Heart right ventricle (tissue), 16 donors: ENCODE data around the gene TMEM164. TPM values are rescaled to one million over a fixed set of nuclear protein-coding genes. Genes with fewer than 3 reads are reported as not detected.

Experiments used
- ATAC-seq, 8 donors: fragments of 200-7000 bp; cut with Tn5 transposase; one replicate each; pipeline ENCODE4 v1.9.1; 2020; ENCODE audit warnings: mild to moderate bottlenecking in 8 of 8, moderate library complexity in 8 of 8, moderate number of reproducible peaks in 1 of 8
- DNase-seq, 2 donors: peaks; one replicate each; pipeline ENCODE4 v3.0.0-alpha.2; 2020
- H3K27ac ChIP-seq, 10 donors: fragments of 200-600 bp; sonication (generic) in 2 of 10; one replicate each; pipeline versions ENCODE4 v1.5.0 to v1.8.0; 2020 to 2022; ENCODE audit warnings: mild to moderate bottlenecking in 3 of 10
- H3K27me3 ChIP-seq, 7 donors: fragments of 200-600 bp; one replicate each; pipeline ENCODE4 v1.8.0; 2021 to 2022; ENCODE audit warnings: mild to moderate bottlenecking in 2 of 7
- H3K36me3 ChIP-seq, 9 donors: fragments of 200-600 bp; sonication (generic) in 1 of 9; one replicate each; pipeline versions ENCODE4 v1.5.0 to v1.8.0; 2020 to 2022; ENCODE audit warnings: mild to moderate bottlenecking in 2 of 9
- H3K4me1 ChIP-seq, 9 donors: fragments of 200-600 bp; sonication (generic) in 1 of 9; one replicate each; pipeline versions ENCODE4 v1.5.0 to v1.8.0; 2020 to 2022; ENCODE audit warnings: mild to moderate bottlenecking in 4 of 9
- H3K4me3 ChIP-seq, 10 donors: fragments of 200-600 bp; sonication (generic) in 2 of 10; one replicate each; pipeline versions ENCODE4 v1.5.0 to v1.8.0; 2020 to 2022; ENCODE audit warnings: mild to moderate bottlenecking in 7 of 10, moderate library complexity in 2 of 10
- H3K9me3 ChIP-seq, 11 donors: fragments of 200-600 bp in 10 of 11; sonication (generic) in 2 of 11; one replicate each; pipeline versions ENCODE4 v1.5.0 to v1.8.0; 2013 to 2022; ENCODE audit warnings: mild to moderate bottlenecking in 2 of 11, control low read depth in 1 of 11, moderate library complexity in 1 of 11
- CTCF ChIP-seq, 9 donors: fragments of 200-600 bp; sonication (generic) in 2 of 9; IDR thresholded peaks; one replicate each; pipeline versions ENCODE4 v1.5.0 to v1.8.0; 2021 to 2022; ENCODE audit warnings: antibody characterized with exemption in 9 of 9, mild to moderate bottlenecking in 5 of 9, moderate library complexity in 1 of 9
- WGBS, 2 donors: extraction: QIAGEN DNeasy Blood & Tissue Kit; methylation state at CpG; one replicate each; pipeline ENCODE4 v1.1.7; 2013; ENCODE audit warnings: inconsistent platforms in 1 of 2; 5-methylcytosine and 5-hydroxymethylcytosine counted together
- intact Hi-C, 10 donors: fragments of 100-400 bp; cut with DNase I; formaldehyde crosslinking; loops; one replicate each; pipeline versions ENCODE4 v1.11.1 to v1.14.2; 2022
- polyA plus RNA-seq, 2 donors: library from polyadenylated mRNA; stranded (reverse); fragments of 200-250 nt; gene quantifications; one replicate each; pipeline ENCODE4 v1.2.3, GENCODE V29; 2013
- total RNA-seq, 10 donors: library from RNA; stranded (reverse); fragmentation: NEBNext Ultra II Directional in 3 of 10; extraction: Animal tissue kit (Norgen Biotek cat#: 25700) in 3 of 10; gene quantifications; one replicate each; pipeline versions ENCODE4 v1.2.1 to v1.2.4, GENCODE V29; 2021 to 2023
- donor health status: Arrhythmogenic right ventricular cardiomyopathy.
- donor health status: ischemic (EF 13 %, LVEDD 7.1; RV severe dilation, severe dysfunction).
- donor health status: healthy with polysubstance abuse.
- donor health status: DM: no; HTN: yes; CAD: no.
- donor health status: DM: no; HTN: no; CAD: no.
- donor health status: ischemic (EF 25% LVEDD 6.9; RV normal size, moderate dysfunction).
- donor health status: ischemic (EF 25% LVEDD 5.7; RV mildly dilated, moderate dysfunction).
- donor health status: healthy.
- donor health status: DM: yes; HTN: yes; CAD: no.
- donor health status: Ischemic cardiomyopathy.
- donor health status: ischemic (EF 35%, LVEDD 5.7; RV mildly dilated, moderate dysfunction).
- donor health status: nonischemic (EF 11% LVEDD 7.7; RV severe dilation, severe dysfunction).
- donor health status: DM: yes; HTN: yes; CAD: no.
- donor health status: PGD.
- donor health status: ischemic (EF 29% LVEDD 5.4; RV normal size, mild dysfunction).
- donor health status: nonischemic (EF 23%, LVEDD 6.1; RV moderate dilation, normal function).

Gene TMEM164
- total and polyA plus RNA-seq, 12 donors: 9.7 to 60.6 (median 48.1) TPM

- H3K36me3 ChIP-seq: no peaks in the 10 kb centered on the region
- TF ChIP-seq CTCF (IDR thresholded peaks at IDR 0.05): no peak
- 92 to 93% methylated on average over 5 of the region's 5 CpGs for WGBS, 2 donors
- intact Hi-C loops: loop anchor here in 5 of 10 donors (5.0 to 10.0 kb wide), 4 partner anchors 73 to 145 kb away; no protein-coding TSS in a partner anchor
- H3K9me3 ChIP-seq: no peaks in the 10 kb centered on the region
- H3K4me3 ChIP-seq: no peak overlapping the region
- peaks cover 0 to 21% (median under 1%) of the 10 kb centered on the region in 9 donors for H3K4me1 ChIP-seq
- DNase-seq (no peak), ATAC-seq (no peak)
- no peak overlapping the region for H3K27ac ChIP-seq
- H3K27me3 ChIP-seq: peaks cover 0 to 31% (median 0%) of the 10 kb centered on the region in 7 donors
Measured at GRCh38 chrX:110000000-110000399, 2.9 kb upstream of the TMEM164 start.

GRCh38 chrX:110000847-110001713, 1.8 kb upstream of the TMEM164 start:
- H3K9me3 ChIP-seq: no peaks in the 10 kb centered on the region
- 65 to 73% methylated on average over 16 of the region's 16 CpGs for WGBS, 2 donors
- DNase-seq: no peak
- H3K4me1 ChIP-seq: peaks cover 0 to 28% (median 10%) of the 10 kb centered on the region in 9 donors
- no peak for TF ChIP-seq CTCF (IDR thresholded peaks at IDR 0.05)
- intact Hi-C loops: loop anchor here in 5 of 10 donors (5.0 to 10.0 kb wide), 4 partner anchors 74 to 144 kb away; no protein-coding TSS in a partner anchor
- peaks cover 0 to 34% (median 0%) of the 10 kb centered on the region in 7 donors for H3K27me3 ChIP-seq
- H3K27ac ChIP-seq: peak overlapping the region in 4 of 10 donors; percentile 88 to 91 (median 90)
- no peak overlapping the region for H3K4me3 ChIP-seq
- no peak for ATAC-seq
- H3K36me3 ChIP-seq: no peaks in the 10 kb centered on the region

- Histone ChIP-seq H3K9me3 (no peaks in the 10 kb centered on the region), H3K27me3 (peaks cover 0 to 37% (median 0%) of the 10 kb centered on the region in 7 donors), H3K4me1 (peaks cover 0 to 32% (median 10%) of the 10 kb centered on the region in 9 donors), H3K4me3 (peak overlapping the region in 9 of 10 donors; percentile 53 to 79 (median 68)), H3K36me3 (no peaks in the 10 kb centered on the region), H3K27ac (peak overlapping the region in 9 of 10 donors; percentile 22 to 92 (median 88))
- DNase-seq: no peak
- no peak for ATAC-seq
- intact Hi-C loops: loop anchor here in 5 of 10 donors (5.0 to 10.0 kb wide), 4 partner anchors 75 to 143 kb away; no protein-coding TSS in a partner anchor
- no peak for TF ChIP-seq CTCF (IDR thresholded peaks at IDR 0.05)
- WGBS, 2 donors: 6 to 17% methylated on average over 12 to 13 of the region's 13 CpGs
Measured at GRCh38 chrX:110001740-110002299, 1.1 kb upstream of the TMEM164 start.
